PC-3 (cell line): ENCODE data around the gene CAPN10. TPM values are rescaled to one million over a fixed set of nuclear protein-coding genes. Genes with fewer than 3 reads are reported as not detected.

Experiments
- ATAC-seq: fragments of 200-7000 bp; cut with Tn5 transposase; 2 replicates; pipeline ENCODE4 v1.9.1; 2020; ENCODE audit warnings: mild to moderate bottlenecking, moderate library complexity
- BruUV-seq: library from RNA; stranded (reverse); fragments of 400-500 nt; replicated peaks from 2 replicates; lab custom pipeline; 2021; lab: Mats Ljungman, UMichigan
- CTCF ChIA-PET: fragments of 300-600 bp; sonication (Branson Sonifier 250); formaldehyde crosslinking; loops from one replicate; lab custom pipeline; 2022; ENCODE audit warnings: antibody characterized with exemption; lab: Charles Lee
- POLR2A ChIA-PET: fragments of 300-600 bp; sonication (Branson Sonifier 250); formaldehyde crosslinking; loops from one replicate; lab custom pipeline; 2022; ENCODE audit warnings: antibody characterized with exemption; ENCODE audit not compliant: unreplicated experiment; lab: Charles Lee
- DNase-seq: peaks from one replicate; pipeline ENCODE4 v3.0.0-alpha.2; 2015
- H2AFZ ChIP-seq: fragments of 300-600 bp; sonication (generic); 2 replicates; pipeline ENCODE4 v1.6.0; 2016; ENCODE audit warnings: antibody characterized with exemption, low read length
- H3F3A ChIP-seq: fragments of 300-600 bp; sonication (generic); one replicate; pipeline ENCODE4 v1.6.0; 2017; ENCODE audit warnings: antibody characterized with exemption, low read length, control low read depth, mild to moderate bottlenecking; ENCODE audit not compliant: unreplicated experiment
- H3K27ac ChIP-seq: fragments of 300-600 bp; sonication (generic); 2 replicates; pipeline ENCODE4 v1.5.1; 2016; ENCODE audit warnings: mild to moderate bottlenecking, low read length
- H3K27me3 ChIP-seq: fragments of 300-600 bp; sonication (generic); 2 replicates; pipeline ENCODE4 v1.6.1; 2016; ENCODE audit warnings: low read length, mixed read lengths
- H3K36me3 ChIP-seq: fragments of 300-600 bp; sonication (generic); 2 replicates; pipeline ENCODE4 v1.6.1; 2016; ENCODE audit warnings: low read depth, mixed run types, low read length, mixed read lengths
- H3K4me1 ChIP-seq: fragments of 300-600 bp; sonication (generic); 2 replicates; pipeline ENCODE4 v1.5.1; 2016; ENCODE audit warnings: low read length; ENCODE audit not compliant: insufficient read depth
- H3K4me2 ChIP-seq: fragments of 300-600 bp; sonication (generic); 2 replicates; pipeline ENCODE4 v1.6.0; 2016; ENCODE audit warnings: low read length
- H3K4me3 ChIP-seq: fragments of 300-600 bp; sonication (generic); 2 replicates; pipeline ENCODE4 v1.5.1; 2016; ENCODE audit warnings: mild to moderate bottlenecking, low read length, mixed read lengths
- H3K79me2 ChIP-seq: fragments of 300-600 bp; sonication (generic); 2 replicates; pipeline ENCODE4 v1.6.1; 2017; ENCODE audit warnings: low read length, mixed read lengths
- H3K9ac ChIP-seq: fragments of 300-600 bp; sonication (generic); 2 replicates; pipeline ENCODE4 v1.6.0; 2016; ENCODE audit warnings: mild to moderate bottlenecking, low read length
- H3K9me2 ChIP-seq: fragments of 300-600 bp; sonication (generic); replicated peaks from 2 replicates; pipeline ENCODE4 v1.6.1; 2016; ENCODE audit warnings: mixed run types, low read length, mixed read lengths
- H3K9me3 ChIP-seq: fragments of 300-600 bp; sonication (generic); 2 replicates; pipeline ENCODE4 v1.6.1; 2016; ENCODE audit warnings: low read length, mixed read lengths
- H4K20me1 ChIP-seq: fragments of 300-600 bp; sonication (generic); 2 replicates; pipeline ENCODE4 v1.6.1; 2016; ENCODE audit warnings: low read length, mixed read lengths
- CTCF ChIP-seq: fragments of 300-600 bp; sonication (generic); conservative IDR thresholded peaks from 2 replicates; pipeline ENCODE4 v1.5.1; 2017; ENCODE audit warnings: antibody characterized with exemption, low read depth, mild to moderate bottlenecking, low read length
- EZH2 ChIP-seq: fragments of 300-600 bp; sonication (generic); IDR thresholded peaks from one replicate; pipeline ENCODE4 v1.6.1; 2017; ENCODE audit warnings: antibody characterized with exemption, mild to moderate bottlenecking, low read length; ENCODE audit not compliant: unreplicated experiment
- EZH2phosphoT487 ChIP-seq: fragments of 300-600 bp; sonication (generic); IDR thresholded peaks from 2 replicates; pipeline ENCODE4 v1.6.1; 2018; ENCODE audit warnings: mild to moderate bottlenecking, antibody characterized with exemption, low read length, borderline replicate concordance
- intact Hi-C: fragments of 100-400 bp; cut with micrococcal nuclease; formaldehyde crosslinking; loops from 2 replicates; pipeline ENCODE4 v1.9.0; 2023
- total RNA-seq: library from RNA; depleted of rRNA; stranded (reverse); fragments of >200 nt; gene quantifications from 2 replicates; pipeline ENCODE4 v1.2.3, GENCODE V29; 2014

The CAPN10 gene
- total RNA-seq, 1 experiment from 2014 or later: 32.2 TPM

GRCh38 chr2:240563951-240564560 lies 22.5 kb upstream of the CAPN10 start:
- TF ChIP-seq EZH2phosphoT487 (no peak), EZH2 (no peak), CTCF (no peak)
- Histone ChIP-seq H3K9ac (no peak overlapping the region), H3K36me3 (no peaks in the 10 kb centered on the region; the same call in 1 of the 2 replicates), H3K9me3 (no peaks in the 10 kb centered on the region), H3K4me1 (peaks cover 58% of the 10 kb centered on the region), H3F3A (peaks cover 4% of the 10 kb centered on the region), H2AFZ (no peak overlapping the region), H3K79me2 (peaks cover 22% of the 10 kb centered on the region), H3K27ac (peak overlapping the region; percentile 31; the same call in 1 of the 2 replicates), H3K4me2 (no peak overlapping the region), H3K4me3 (no peak overlapping the region), H4K20me1 (no peaks in the 10 kb centered on the region), H3K9me2 (no peaks in the 10 kb centered on the region), H3K27me3 (no peaks in the 10 kb centered on the region)
- ChIA-PET POLR2A (no interaction called here), CTCF (no interaction called here)
- intact Hi-C loops: no loop called here
- no peak for DNase-seq
- ATAC-seq: no peak
- BruUV-seq: no TSS peak

GRCh38 chr2:240564561-240565332 lies 21.8 kb upstream of the CAPN10 start:
- BruUV-seq: no TSS peak
- Histone ChIP-seq H3K79me2 (peaks cover 22% of the 10 kb centered on the region), H3F3A (peaks cover 4% of the 10 kb centered on the region), H3K36me3 (no peaks in the 10 kb centered on the region; the same call in 1 of the 2 replicates), H2AFZ (no peak overlapping the region), H3K27me3 (no peaks in the 10 kb centered on the region), H3K9ac (peak overlapping the region; percentile 34; the same call in 1 of the 2 replicates), H3K4me3 (no peak overlapping the region), H3K4me2 (peak overlapping the region; percentile 92), H3K27ac (peak overlapping the region; percentile 92), H3K9me2 (no peaks in the 10 kb centered on the region), H3K9me3 (no peaks in the 10 kb centered on the region), H3K4me1 (peaks cover 58% of the 10 kb centered on the region), H4K20me1 (no peaks in the 10 kb centered on the region)
- ChIA-PET POLR2A (interaction anchor here (1.1 to 1.9 kb wide), 2 partner anchors 15 to 29 kb away, joined by 3 to 8 read pairs; no protein-coding TSS in a partner anchor), CTCF (interaction anchor here (1.9 kb wide), 1 partner anchor 16 kb away, joined by 31 read pairs; no protein-coding TSS in a partner anchor)
- peak; percentile 31 for DNase-seq
- no peak for ATAC-seq
- TF ChIP-seq CTCF: no peak; the same call in 1 of the 2 replicates
- TF ChIP-seq EZH2: no peak
- no peak for TF ChIP-seq EZH2phosphoT487
- intact Hi-C loops: no loop called here
